HCT116 (cell line): Measurements from ENCODE around the gene NRP1. TPM values are rescaled to one million over a fixed set of nuclear protein-coding genes. Genes with fewer than 3 reads are reported as not detected.
A peak's percentile ranks its signal among the peaks of the same experiment; 100 is the strongest.
"Not testable (repeated sequence)": the region's sequence is repeated elsewhere in the genome, so short reads cannot be mapped to it uniquely, and the experiment has no call there.

Experiments
- ATAC-seq: fragments of 200-7000 bp; cut with Tn5 transposase; 2 replicates; pipeline ENCODE4 v1.9.1; 2020; ENCODE audit warnings: mild to moderate bottlenecking, moderate library complexity
- Bru-seq: library from RNA; stranded (reverse); fragments of 400-500 nt; gene quantifications from one replicate; lab custom pipeline; 2021; lab: Mats Ljungman, UMichigan
- BruChase-seq, 2 experiments: library from RNA; stranded (reverse); fragments of 400-500 nt; gene quantifications; one replicate each; lab custom pipeline; 2021; lab: Mats Ljungman, UMichigan
- BruUV-seq: library from RNA; stranded (reverse); fragments of 400-500 nt; replicated peaks from 2 replicates; lab custom pipeline; 2021; lab: Mats Ljungman, UMichigan
- CTCF ChIA-PET: fragments of 300-600 bp; sonication (Branson Sonifier 250); formaldehyde crosslinking; loops from one replicate; lab custom pipeline; 2021; ENCODE audit warnings: antibody characterized with exemption; lab: Charles Lee
- POLR2A ChIA-PET: fragments of 300-600, 350-600 bp; sonication (Branson Sonifier 250); formaldehyde crosslinking; loops from one replicate; lab custom pipeline; 2021; ENCODE audit warnings: antibody characterized with exemption; lab: Charles Lee
- RAD21 ChIA-PET, 2 experiments: fragments of 300-600 bp; sonication (Branson Sonifier 250); formaldehyde crosslinking; loops; one replicate each; lab custom pipeline; 2023; ENCODE audit warnings: low total read pairs in 2 of 2; ENCODE audit not compliant: uncharacterized antibody in 2 of 2, unreplicated experiment in 2 of 2, low non-redundant PET in 1 of 2; lab: Charles Lee
- DNase-seq: peaks from one replicate; pipeline ENCODE4 v3.0.0-alpha.2; 2010; ENCODE audit warnings: low read depth, low spot score
- H2AFZ ChIP-seq: fragments of 200-600 bp; shearing (Covaris generic), sonication (generic); 2 replicates; pipeline ENCODE4 v1.6.1; 2017; ENCODE audit warnings: low read depth, mixed run types, mixed read lengths, antibody characterized with exemption, low read length; ENCODE audit not compliant: poor library complexity, severe bottlenecking
- H3K27ac ChIP-seq: 2 replicates; pipeline ENCODE4 v1.5.1; 2012; ENCODE audit warnings: low read depth, low read length
- H3K27me3 ChIP-seq: fragments of 200-600 bp; sonication (generic); 2 replicates; pipeline ENCODE4 v1.6.1; 2016; ENCODE audit warnings: mixed run types, low read length, mixed read lengths; ENCODE audit not compliant: insufficient read depth
- H3K36me3 ChIP-seq, 2 experiments: fragments of 200-500 bp in 1 of 2; fragments of 200-600 bp in 1 of 2; sonication (Bioruptor generic) in 1 of 2; sonication (generic) in 1 of 2; 2 replicates each; pipeline versions ENCODE4 v1.5.1 to v1.6.1; 2014 to 2016; ENCODE audit warnings: low read length in 2 of 2, inconsistent platforms in 1 of 2, mixed read lengths in 1 of 2, mixed run types in 1 of 2; ENCODE audit not compliant: insufficient read depth in 2 of 2, control insufficient read depth in 1 of 2
- H3K4me1 ChIP-seq, 2 experiments: fragments of 200-600 bp in 1 of 2; sonication (generic) in 1 of 2; 2 replicates each; pipeline versions ENCODE4 v1.5.1 to v1.6.1; 2012 to 2017; ENCODE audit warnings: low read length in 2 of 2, inconsistent platforms in 1 of 2, mild to moderate bottlenecking in 1 of 2, mixed read lengths in 1 of 2, mixed run types in 1 of 2, moderate library complexity in 1 of 2; ENCODE audit not compliant: insufficient read depth in 2 of 2, control insufficient read depth in 1 of 2
- H3K4me2 ChIP-seq: fragments of 200-600 bp; sonication (generic); 2 replicates; pipeline ENCODE4 v1.6.1; 2017; ENCODE audit warnings: mixed run types, low read length, mixed read lengths
- H3K4me3 ChIP-seq, 2 experiments: fragments of 200-600 bp in 1 of 2; sonication (generic) in 1 of 2; replicated peaks in 1 of 2; 2 replicates each; pipeline ENCODE4 v1.5.1; 2011 to 2016; ENCODE audit warnings: low read length in 2 of 2, control low read depth in 1 of 2, low read depth in 1 of 2, mild to moderate bottlenecking in 1 of 2, mixed read lengths in 1 of 2, mixed run types in 1 of 2
- H3K79me2 ChIP-seq: fragments of 200-600 bp; sonication (generic); 2 replicates; pipeline ENCODE4 v1.6.1; 2017; ENCODE audit warnings: mild to moderate bottlenecking, mixed run types, low read length, moderate library complexity, mixed read lengths; ENCODE audit not compliant: insufficient read depth
- H3K9ac ChIP-seq: fragments of 200-600 bp; sonication (generic); 2 replicates; pipeline ENCODE4 v1.6.1; 2016; ENCODE audit warnings: low read length, mixed read lengths
- H3K9me2 ChIP-seq: fragments of 200-600 bp; sonication (generic), shearing (Covaris generic); 2 replicates; pipeline ENCODE4 v1.6.1; 2017; ENCODE audit warnings: mixed run types, mild to moderate bottlenecking, moderate library complexity; ENCODE audit not compliant: insufficient read depth
- H3K9me3 ChIP-seq, 2 experiments: fragments of 200-500 bp in 1 of 2; fragments of 200-600 bp in 1 of 2; sonication (Bioruptor generic) in 1 of 2; sonication (generic) in 1 of 2; 2 replicates each; pipeline ENCODE4 v1.6.1; 2014 to 2017; ENCODE audit warnings: low read length in 2 of 2, mixed read lengths in 2 of 2, inconsistent platforms in 1 of 2, low read depth in 1 of 2, mild to moderate bottlenecking in 1 of 2, mixed run types in 1 of 2, moderate library complexity in 1 of 2; ENCODE audit not compliant: control insufficient read depth in 1 of 2, insufficient read depth in 1 of 2
- H4K20me1 ChIP-seq: fragments of 200-600 bp; sonication (generic), shearing (Covaris generic); 2 replicates; pipeline ENCODE4 v1.6.1; 2017; ENCODE audit warnings: mixed run types, mild to moderate bottlenecking, moderate library complexity; ENCODE audit not compliant: insufficient read depth
- FOSL1 ChIP-seq: IDR thresholded peaks from 2 replicates; pipeline ENCODE4 v1.6.1; 2012; ENCODE audit warnings: low read depth
- YY1 ChIP-seq: IDR thresholded peaks from 2 replicates; pipeline ENCODE4 v1.6.1; 2011; ENCODE audit warnings: low read length, low read depth, moderate library complexity, mild to moderate bottlenecking; ENCODE audit not compliant: insufficient replicate concordance; ENCODE audit errors: extremely low read depth
- intact Hi-C: fragments of 100-400 bp; cut with micrococcal nuclease; formaldehyde crosslinking; loops from 2 replicates; pipeline ENCODE4 v1.10.0; 2022
- long read RNA-seq: library from polyadenylated mRNA; unstranded; transcript quantifications from one replicate; pipeline ENCODE4 v2.0.0, GENCODE V29; 2021; ENCODE audit not compliant: unreplicated experiment
- polyA plus RNA-seq: library from polyadenylated mRNA; unstranded; fragments of >200 nt; gene quantifications from 2 replicates; pipeline ENCODE4 v1.2.1, GENCODE V29; 2012; ENCODE audit warnings: missing spikeins
- total RNA-seq: library from RNA; stranded (reverse); gene quantifications from one replicate; pipeline ENCODE4 v1.2.1, GENCODE V29; 2021; ENCODE audit not compliant: unreplicated experiment
- TF ChIP-seq, protein P1 (sequence below): IDR thresholded peaks from 2 replicates; pipeline ENCODE4 v1.6.1; 2011; ENCODE audit warnings: mild to moderate bottlenecking, low read length, moderate library complexity; ENCODE audit not compliant: insufficient replicate concordance; ENCODE audit errors: extremely low read depth

NRP1 gene
- 3.8 TPM for total RNA-seq
- 8.8 and 14.0 TPM in 2 replicates for polyA plus RNA-seq
- Bru-seq, nascent RNA, result percentile 56 among the genes with signal in this experiment
- BruChase-seq, experiment 1, labeled RNA remaining after a 6-hour chase, result percentile 58 among the genes with signal in this experiment
- BruChase-seq, experiment 2, labeled RNA remaining after a 2-hour chase, result percentile 45 among the genes with signal in this experiment
- long read RNA-seq, full-length matches to known transcripts, result 1 of 2 reads
- long read RNA-seq, partial matches to known transcripts, result 0 of 2 reads
- long read RNA-seq, other reads (novel, unspliced or antisense), result 1 of 2 reads

DNA sequence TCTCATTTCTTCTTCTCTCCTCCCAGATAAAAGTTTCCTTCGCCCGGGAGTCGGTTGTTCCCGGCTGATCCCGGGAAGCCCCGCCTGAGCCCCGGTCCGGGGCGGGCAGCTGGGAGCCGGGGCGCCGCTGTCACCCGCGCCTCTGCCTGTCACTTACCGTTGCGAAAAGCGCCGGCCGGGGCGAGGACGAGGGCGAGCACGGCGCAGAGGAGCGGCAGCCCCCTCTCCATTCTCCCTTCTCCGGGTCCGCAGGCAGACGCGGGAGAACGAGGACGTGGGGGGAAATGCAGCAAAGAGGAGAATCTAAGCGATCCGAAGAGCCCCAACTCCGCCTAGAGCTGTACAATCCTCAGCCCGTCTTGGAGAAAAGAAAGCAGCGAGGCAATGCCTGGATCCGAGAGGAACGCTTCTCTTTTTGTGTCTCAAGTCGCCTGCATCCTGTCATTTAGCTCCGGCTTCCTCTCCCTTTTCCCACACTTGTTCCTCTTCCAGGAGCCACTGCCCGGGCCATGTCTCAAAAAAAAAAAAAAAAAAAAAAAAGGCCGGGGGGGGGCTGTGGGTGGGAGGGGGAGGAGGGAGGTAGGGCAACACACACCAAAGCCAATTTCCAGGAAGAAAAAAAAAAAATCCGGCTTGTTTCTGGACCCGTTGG is at the start of gene NRP1:
TSS of gene NRP1 (minus strand) at position 515 of the 652 bp plus-strand sequence. CDS start at position 230, 285 bp downstream.
- ChIA-PET POLR2A (no interaction called here), RAD21 (interaction anchor here (0.6 to 0.7 kb wide), 2 partner anchors 396 to 1304 kb away, joined by 4 read pairs; no protein-coding TSS in a partner anchor), CTCF (interaction anchor here (0.6 to 1.0 kb wide), 4 partner anchors 440 to 1490 kb away, joined by 3 to 4 read pairs (median 3); no protein-coding TSS in a partner anchor)
- H3K4me1 ChIP-seq, result peaks cover 2 to 33% of the 10 kb centered on the region in 2 experiments; a peak in 3 of 4 replicates
- DNase-seq (no peak), ATAC-seq (peak; percentile 18; the same call in 1 of the 2 replicates)
- peak within 1 kb of the TSS; percentile 95 for H3K4me2 ChIP-seq
- peak within 1 kb of the TSS; percentile 38 for H3K9ac ChIP-seq
- H3K4me3 ChIP-seq, result peak within 1 kb of the TSS; percentile 59 to 67
- BruUV-seq, result no TSS peak
- H3K36me3 ChIP-seq, result no peaks in the 10 kb centered on the region
- TF ChIP-seq FOSL1, result no peak
- TF ChIP-seq, protein P1, sequence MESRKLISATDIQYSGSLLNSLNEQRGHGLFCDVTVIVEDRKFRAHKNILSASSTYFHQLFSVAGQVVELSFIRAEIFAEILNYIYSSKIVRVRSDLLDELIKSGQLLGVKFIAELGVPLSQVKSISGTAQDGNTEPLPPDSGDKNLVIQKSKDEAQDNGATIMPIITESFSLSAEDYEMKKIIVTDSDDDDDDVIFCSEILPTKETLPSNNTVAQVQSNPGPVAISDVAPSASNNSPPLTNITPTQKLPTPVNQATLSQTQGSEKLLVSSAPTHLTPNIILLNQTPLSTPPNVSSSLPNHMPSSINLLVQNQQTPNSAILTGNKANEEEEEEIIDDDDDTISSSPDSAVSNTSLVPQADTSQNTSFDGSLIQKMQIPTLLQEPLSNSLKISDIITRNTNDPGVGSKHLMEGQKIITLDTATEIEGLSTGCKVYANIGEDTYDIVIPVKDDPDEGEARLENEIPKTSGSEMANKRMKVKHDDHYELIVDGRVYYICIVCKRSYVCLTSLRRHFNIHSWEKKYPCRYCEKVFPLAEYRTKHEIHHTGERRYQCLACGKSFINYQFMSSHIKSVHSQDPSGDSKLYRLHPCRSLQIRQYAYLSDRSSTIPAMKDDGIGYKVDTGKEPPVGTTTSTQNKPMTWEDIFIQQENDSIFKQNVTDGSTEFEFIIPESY, result no peak
- no peak for TF ChIP-seq YY1
- peak within 1 kb of the TSS; percentile 87 for H2AFZ ChIP-seq
- intact Hi-C loops, result loop anchor here (10.0 kb wide), 2 partner anchors 751 to 891 kb away; no protein-coding TSS in a partner anchor
- peaks cover 13% of the 10 kb centered on the region; the same call in 1 of the 2 replicates for H3K27me3 ChIP-seq
- H4K20me1 ChIP-seq, result no peaks in the 10 kb centered on the region
- H3K27ac ChIP-seq, result peak within 1 kb of the TSS; percentile 30; the same call in 1 of the 2 replicates
- no peaks in the 10 kb centered on the region for H3K79me2 ChIP-seq
- H3K9me3 ChIP-seq, result no peaks in the 10 kb centered on the region
- H3K9me2 ChIP-seq, result no peaks in the 10 kb centered on the region

DNA sequence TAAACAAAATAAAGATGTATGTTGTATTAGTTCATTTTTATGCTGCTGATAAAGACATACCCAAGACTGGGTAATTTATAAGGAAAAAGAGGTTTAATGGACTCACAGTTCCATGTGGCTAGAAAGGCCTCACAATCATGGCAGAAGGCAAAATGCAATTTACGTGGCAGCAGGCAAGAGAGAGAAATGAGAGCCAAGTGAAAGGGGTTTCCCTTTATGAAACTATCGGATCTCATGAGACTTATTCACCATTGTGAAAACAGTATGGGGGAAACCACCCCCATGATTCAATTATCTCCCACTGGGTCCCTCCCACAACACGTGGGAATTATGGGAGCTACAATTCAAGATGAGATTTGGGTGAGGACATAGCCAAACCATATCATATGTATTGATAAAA is 49.7 kb upstream of the NRP1 start:
- H3K4me1 ChIP-seq, H3K9me2 ChIP-seq, ATAC-seq, intact Hi-C loops, H3K4me2 ChIP-seq, H3K9ac ChIP-seq, H3K4me3 ChIP-seq, H3K79me2 ChIP-seq, H2AFZ ChIP-seq, H3K36me3 ChIP-seq, H3K27ac ChIP-seq, H3K27me3 ChIP-seq, RAD21 ChIA-PET, CTCF ChIA-PET, H3K9me3 ChIP-seq, DNase-seq, H4K20me1 ChIP-seq, POLR2A ChIA-PET, BruUV-seq: not testable (repeated sequence)
